ENCODE results near the gene MYH15. TPM values are rescaled to one million over a fixed set of nuclear protein-coding genes. Genes with fewer than 3 reads are reported as not detected.

Gene MYH15
- total RNA-seq, 2 experiments from 2014 or later = 0.46 to 0.57 TPM

DNA sequence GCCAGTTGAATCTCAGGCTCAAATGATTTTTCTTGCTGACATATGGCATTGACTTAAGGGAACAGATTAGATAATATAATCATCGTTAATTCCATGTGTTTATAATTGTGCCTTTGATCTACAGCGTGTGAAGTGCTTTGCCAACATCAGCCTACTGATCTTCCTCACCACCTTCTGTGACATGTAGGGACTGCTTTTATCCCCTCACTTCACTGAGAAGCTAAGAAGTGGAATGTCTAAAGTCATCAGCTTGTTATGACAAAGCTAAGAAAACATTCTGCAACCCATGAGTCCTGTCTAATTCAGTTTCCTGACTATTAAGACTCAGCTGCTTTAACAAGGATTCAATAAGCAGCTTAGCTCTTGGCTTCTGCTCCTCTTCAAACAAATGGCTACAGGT is 106.0 kb downstream of the MYH15 start:
- Histone ChIP-seq H3K4me3 (ENCODE audit: low read depth, low read length, poor library complexity, severe bottlenecking) (no peak overlapping the region), H3K9me3 (ENCODE audit: low read length) (no peaks in the 10 kb centered on the region), H2AFZ (ENCODE audit: low read length) (no peak overlapping the region), H3K79me2 (ENCODE audit: insufficient read depth, low read depth, low read length) (no peaks in the 10 kb centered on the region), H3K9me2 (ENCODE audit: insufficient read depth, low read length) (no peaks in the 10 kb centered on the region), H3K36me3 (ENCODE audit: insufficient read depth, low read length) (no peaks in the 10 kb centered on the region), H3K27ac (ENCODE audit: low read depth, low read length, poor library complexity, severe bottlenecking) (no peak overlapping the region), H3K4me2 (ENCODE audit: low read length) (no peak overlapping the region), H4K20me1 (ENCODE audit: insufficient read depth, low read length) (no peaks in the 10 kb centered on the region), H3K4me1 (ENCODE audit: insufficient read depth, low read length, poor library complexity, severe bottlenecking) (no peaks in the 10 kb centered on the region)
- TF ChIP-seq EZH2phosphoT487 (IDR thresholded peaks at IDR 0.05; ENCODE audit: borderline replicate concordance, low read depth, low read length) = no peak
- TF ChIP-seq, protein P1, sequence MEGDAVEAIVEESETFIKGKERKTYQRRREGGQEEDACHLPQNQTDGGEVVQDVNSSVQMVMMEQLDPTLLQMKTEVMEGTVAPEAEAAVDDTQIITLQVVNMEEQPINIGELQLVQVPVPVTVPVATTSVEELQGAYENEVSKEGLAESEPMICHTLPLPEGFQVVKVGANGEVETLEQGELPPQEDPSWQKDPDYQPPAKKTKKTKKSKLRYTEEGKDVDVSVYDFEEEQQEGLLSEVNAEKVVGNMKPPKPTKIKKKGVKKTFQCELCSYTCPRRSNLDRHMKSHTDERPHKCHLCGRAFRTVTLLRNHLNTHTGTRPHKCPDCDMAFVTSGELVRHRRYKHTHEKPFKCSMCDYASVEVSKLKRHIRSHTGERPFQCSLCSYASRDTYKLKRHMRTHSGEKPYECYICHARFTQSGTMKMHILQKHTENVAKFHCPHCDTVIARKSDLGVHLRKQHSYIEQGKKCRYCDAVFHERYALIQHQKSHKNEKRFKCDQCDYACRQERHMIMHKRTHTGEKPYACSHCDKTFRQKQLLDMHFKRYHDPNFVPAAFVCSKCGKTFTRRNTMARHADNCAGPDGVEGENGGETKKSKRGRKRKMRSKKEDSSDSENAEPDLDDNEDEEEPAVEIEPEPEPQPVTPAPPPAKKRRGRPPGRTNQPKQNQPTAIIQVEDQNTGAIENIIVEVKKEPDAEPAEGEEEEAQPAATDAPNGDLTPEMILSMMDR (conservative IDR thresholded peaks at IDR 0.05; ENCODE audit: low read length) = no peak
- POLR2A ChIA-PET = interaction anchor here (1.2 to 1.5 kb wide), 2 partner anchors 11 to 251 kb away, joined by 3 to 5 read pairs; no protein-coding TSS in a partner anchor
- intact Hi-C loops (cut with micrococcal nuclease; ENCODE audit: unreplicated experiment) = no loop called here
- DNase-seq (ENCODE audit: low spot score) = no peak
- BruUV-seq (replicated peaks) = no TSS peak
- CTCF ChIA-PET (ENCODE audit: unreplicated experiment) = interaction anchor here (1.4 kb wide), 1 partner anchor 33 kb away, joined by 3 read pairs; no protein-coding TSS in a partner anchor

DNA sequence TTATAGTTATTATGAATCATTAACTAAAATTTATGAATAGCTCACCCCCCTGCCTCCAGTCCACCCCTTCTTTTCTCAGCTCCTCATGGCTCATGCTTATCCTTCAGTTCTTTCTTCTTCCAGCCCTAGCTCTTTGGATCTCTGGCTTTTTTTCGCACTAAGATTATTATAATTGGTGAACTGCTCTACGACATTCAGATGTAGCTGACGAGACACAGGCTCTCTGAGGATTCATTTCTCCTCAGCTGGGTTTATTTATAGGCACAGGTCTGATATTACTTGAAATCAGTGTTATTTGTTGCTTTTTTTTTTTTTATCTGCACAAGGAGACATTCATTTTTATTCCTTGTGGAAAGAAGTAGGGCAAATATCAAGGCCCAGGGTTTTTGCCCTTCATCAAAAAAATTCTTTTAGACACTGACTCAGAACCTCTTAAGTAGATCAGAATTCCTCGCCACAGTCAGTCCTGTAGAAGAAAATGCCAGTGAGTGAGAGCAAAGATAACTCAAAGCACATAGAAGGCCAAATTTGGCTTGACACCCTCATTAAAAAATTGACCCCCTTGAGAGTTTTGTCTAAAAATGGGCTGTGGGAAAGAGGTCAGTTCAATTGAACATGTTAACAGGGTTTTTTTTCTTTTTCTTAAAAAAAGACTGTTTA is 106.6 kb downstream of the MYH15 start:
- no peak for DNase-seq (ENCODE audit: low spot score)
- Histone ChIP-seq H3K9me3 (ENCODE audit: low read length) (no peaks in the 10 kb centered on the region), H3K4me3 (ENCODE audit: low read depth, low read length, poor library complexity, severe bottlenecking) (no peak overlapping the region), H3K27ac (ENCODE audit: low read depth, low read length, poor library complexity, severe bottlenecking) (no peak overlapping the region), H3K79me2 (ENCODE audit: insufficient read depth, low read depth, low read length) (no peaks in the 10 kb centered on the region), H4K20me1 (ENCODE audit: insufficient read depth, low read length) (no peaks in the 10 kb centered on the region), H3K4me2 (ENCODE audit: low read length) (no peak overlapping the region), H3K9me2 (ENCODE audit: insufficient read depth, low read length) (no peaks in the 10 kb centered on the region), H3K4me1 (ENCODE audit: insufficient read depth, low read length, poor library complexity, severe bottlenecking) (no peaks in the 10 kb centered on the region), H3K36me3 (ENCODE audit: insufficient read depth, low read length) (no peaks in the 10 kb centered on the region), H2AFZ (ENCODE audit: low read length) (no peak overlapping the region)
- no TSS peak for BruUV-seq (replicated peaks)
- TF ChIP-seq, protein P1 (conservative IDR thresholded peaks at IDR 0.05; ENCODE audit: low read length) = no peak
- TF ChIP-seq EZH2phosphoT487 (IDR thresholded peaks at IDR 0.05; ENCODE audit: borderline replicate concordance, low read depth, low read length) = no peak
- ChIA-PET CTCF (ENCODE audit: unreplicated experiment) (interaction anchor here (1.4 kb wide), 1 partner anchor 34 kb away, joined by 3 read pairs; no protein-coding TSS in a partner anchor), POLR2A (interaction anchor here (0.7 to 1.5 kb wide), 6 partner anchors 11 to 1463 kb away, joined by 3 to 6 read pairs (median 5); no protein-coding TSS in a partner anchor)
- intact Hi-C loops (cut with micrococcal nuclease; ENCODE audit: unreplicated experiment) = no loop called here

DNA sequence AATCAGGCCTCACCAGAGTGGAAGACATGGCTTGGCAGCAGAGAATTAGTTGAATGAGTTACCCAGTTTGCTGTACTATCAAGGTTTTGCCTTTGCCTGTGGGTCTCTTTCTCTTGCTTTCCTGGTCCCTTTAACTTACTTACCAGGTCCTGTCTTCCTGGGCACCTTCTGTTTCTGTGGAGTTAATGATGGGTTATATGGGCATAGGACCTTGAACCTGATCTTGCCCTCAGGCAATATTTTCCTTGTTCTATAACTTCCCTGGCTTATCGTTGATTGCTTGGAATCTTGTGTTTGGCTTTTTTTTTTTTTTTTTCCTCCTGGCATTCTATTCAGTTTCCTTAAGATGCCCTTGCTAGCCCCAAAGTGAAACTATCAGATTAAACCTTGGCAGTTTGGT is 107.2 kb downstream of the MYH15 start:
- Histone ChIP-seq H3K4me2 (ENCODE audit: low read length) (no peak overlapping the region), H3K9me2 (ENCODE audit: insufficient read depth, low read length) (no peaks in the 10 kb centered on the region), H3K4me3 (ENCODE audit: low read depth, low read length, poor library complexity, severe bottlenecking) (no peak overlapping the region), H2AFZ (ENCODE audit: low read length) (no peak overlapping the region), H4K20me1 (ENCODE audit: insufficient read depth, low read length) (no peaks in the 10 kb centered on the region), H3K4me1 (ENCODE audit: insufficient read depth, low read length, poor library complexity, severe bottlenecking) (no peaks in the 10 kb centered on the region), H3K27ac (ENCODE audit: low read depth, low read length, poor library complexity, severe bottlenecking) (no peak overlapping the region), H3K79me2 (ENCODE audit: insufficient read depth, low read depth, low read length) (no peaks in the 10 kb centered on the region), H3K9me3 (ENCODE audit: low read length) (no peaks in the 10 kb centered on the region), H3K36me3 (ENCODE audit: insufficient read depth, low read length) (no peaks in the 10 kb centered on the region)
- no TSS peak for BruUV-seq (replicated peaks)
- TF ChIP-seq, protein P1 (conservative IDR thresholded peaks at IDR 0.05; ENCODE audit: low read length) = no peak
- no peak for TF ChIP-seq EZH2phosphoT487 (IDR thresholded peaks at IDR 0.05; ENCODE audit: borderline replicate concordance, low read depth, low read length)
- intact Hi-C loops (cut with micrococcal nuclease; ENCODE audit: unreplicated experiment) = no loop called here
- ChIA-PET POLR2A (interaction anchor here (0.7 to 1.2 kb wide), 5 partner anchors 40 to 1464 kb away, joined by 3 to 6 read pairs (median 5); no protein-coding TSS in a partner anchor), CTCF (ENCODE audit: unreplicated experiment) (no interaction called here)
- no peak for DNase-seq (ENCODE audit: low spot score)

All from OCI-LY7 (cell line).